GM20000 (cell line): ENCODE results near the gene ADSL.

Experiments used
- DNase-seq: peaks from one replicate; pipeline ENCODE4 v3.0.0; 2012; ENCODE audit warnings: low spot score
- CTCF ChIP-seq: IDR thresholded peaks from 2 replicates; pipeline ENCODE4 v1.5.1; 2012; ENCODE audit warnings: mild to moderate bottlenecking, control low read depth; ENCODE audit errors: extremely low read depth, missing control alignments

ADSL gene

DNA sequence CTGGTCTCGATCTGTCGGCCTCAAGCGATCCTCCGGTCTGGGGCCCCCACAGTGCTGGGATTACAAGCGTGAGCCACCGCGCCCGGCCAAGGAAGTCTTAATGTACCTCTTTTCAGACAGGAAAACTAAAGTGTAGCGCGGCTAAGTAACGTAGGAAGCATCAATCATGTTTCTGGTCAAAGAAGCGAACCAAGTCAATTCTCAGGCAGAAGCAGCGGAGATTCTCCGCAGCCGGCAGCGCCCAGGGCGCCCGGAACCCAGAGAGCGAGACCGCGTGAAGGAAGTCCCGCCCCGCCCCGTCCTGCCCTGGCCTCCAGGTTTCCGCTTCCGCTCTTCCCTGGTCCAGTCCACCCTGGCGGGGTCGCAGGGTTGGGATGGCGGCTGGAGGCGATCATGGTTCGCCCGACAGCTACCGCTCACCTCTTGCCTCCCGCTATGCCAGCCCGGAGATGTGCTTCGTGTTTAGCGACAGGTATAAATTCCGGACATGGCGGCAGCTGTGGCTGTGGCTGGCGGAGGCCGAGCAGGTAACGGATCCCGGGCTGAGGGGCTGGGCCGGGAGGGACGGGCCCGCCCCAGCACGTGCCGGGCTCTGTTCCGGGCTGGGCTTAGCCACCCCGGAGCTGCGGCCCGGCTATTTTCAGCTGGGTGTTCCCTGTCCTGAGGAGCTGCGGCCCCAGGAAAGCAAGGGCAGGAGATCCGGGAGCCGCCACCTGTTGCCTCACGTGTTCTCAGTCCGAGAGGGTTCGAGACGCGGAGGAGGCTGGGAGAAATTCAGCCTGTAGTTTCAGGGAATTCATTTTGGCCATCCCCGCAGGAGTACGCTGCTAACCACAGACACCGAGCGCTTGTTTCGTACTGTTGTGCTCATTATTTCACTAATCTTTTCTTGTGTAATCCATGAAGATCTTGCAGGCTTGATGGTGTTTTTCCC lies at the start of gene ADSL:
Gene ADSL, plus strand, starts transcription at position 316 of the 934 bp plus-strand sequence. Its CDS starts 59 bp downstream, at position 375.
- TF ChIP-seq CTCF: no peak
- DNase-seq: peak; percentile 90

DNA sequence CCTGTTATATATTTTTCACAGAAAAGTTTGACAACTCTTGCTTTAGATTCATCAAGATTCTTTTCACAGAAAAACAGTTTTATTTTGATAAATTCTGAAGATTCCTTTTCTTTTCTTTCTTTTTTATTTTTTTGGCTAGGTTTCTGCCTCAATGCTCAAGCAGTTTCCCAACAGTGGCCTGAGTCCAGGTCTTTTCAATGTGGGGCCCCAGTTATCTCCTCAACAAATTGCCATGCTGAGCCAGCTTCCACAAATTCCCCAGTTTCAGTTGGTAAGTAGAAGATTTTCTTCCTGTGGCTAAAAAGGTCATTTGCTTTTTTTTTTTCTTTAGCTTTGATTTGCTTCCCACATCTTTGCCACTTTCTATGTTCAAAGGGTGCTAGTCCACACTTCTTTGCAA lies 46.0 kb upstream of the ADSL start:
- no peak for TF ChIP-seq CTCF
- DNase-seq: no peak

- TF ChIP-seq CTCF: no peak
- peak; percentile 60 for DNase-seq
Observed at GRCh38 chr22:40300884-40301672, 45.2 kb upstream of the ADSL start.

- DNase-seq: no peak
- no peak for TF ChIP-seq CTCF
Observed at GRCh38 chr22:40302149-40302548, 44.2 kb upstream of the ADSL start.

DNA sequence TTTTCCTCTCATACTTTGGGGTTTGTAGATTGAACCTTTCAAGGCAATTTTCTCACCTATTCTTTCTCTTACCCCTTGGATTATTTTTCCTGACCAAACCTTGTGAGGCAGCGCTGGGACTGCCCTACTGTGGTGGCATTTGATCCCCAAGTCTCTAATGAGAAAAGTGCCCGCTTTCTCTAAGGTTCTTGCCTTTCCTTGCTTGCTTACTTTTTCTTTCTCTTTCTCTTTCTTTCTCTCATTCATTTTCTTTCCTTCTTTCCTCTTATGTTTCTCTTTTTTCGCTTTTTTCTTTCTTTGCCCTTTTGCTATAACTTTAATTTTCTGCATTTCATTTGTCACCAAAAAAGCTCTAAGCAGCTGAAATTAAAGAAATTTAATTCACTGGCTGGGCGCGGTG lies 40.7 kb upstream of the ADSL start:
- TF ChIP-seq CTCF: no peak
- no peak for DNase-seq

GRCh38 chr22:40308999-40309573 lies 37.2 kb upstream of the ADSL start:
- no peak for TF ChIP-seq CTCF
- DNase-seq: no peak

- no peak for DNase-seq
- no peak for TF ChIP-seq CTCF
Observed at GRCh38 chr22:40309631-40310030, 36.7 kb upstream of the ADSL start.
